Mesenchymal stem cell (in vitro differentiated cells and primary cell): ENCODE data around the gene TIAM1.

Source experiments
- DNase-seq: peaks from one replicate; pipeline ENCODE4 v3.0.0-alpha.2; 2013
- H2AFZ ChIP-seq: one replicate; pipeline ENCODE4 v1.6.1; 2013; ENCODE audit warnings: low read depth, mild to moderate bottlenecking, control low read depth, inconsistent platforms, low read length, moderate library complexity
- H2AK5ac ChIP-seq: 2 replicates; pipeline ENCODE4 v1.6.1; 2013; ENCODE audit warnings: low read length, moderate library complexity, mild to moderate bottlenecking, inconsistent platforms; ENCODE audit not compliant: severe bottlenecking
- H2BK120ac ChIP-seq: one replicate; pipeline ENCODE4 v1.6.1; 2013; ENCODE audit warnings: low read depth, mild to moderate bottlenecking, inconsistent platforms, low read length, moderate library complexity
- H2BK12ac ChIP-seq, 2 experiments: one replicate each; pipeline ENCODE4 v1.6.1; 2013; ENCODE audit warnings: inconsistent platforms in 2 of 2, low read length in 2 of 2, mild to moderate bottlenecking in 2 of 2, moderate library complexity in 2 of 2, control low read depth in 1 of 2
- H2BK15ac ChIP-seq: one replicate; pipeline ENCODE4 v1.6.1; 2013; ENCODE audit warnings: mild to moderate bottlenecking, low read depth, inconsistent platforms; ENCODE audit not compliant: poor library complexity, severe bottlenecking
- H2BK5ac ChIP-seq: 2 replicates; pipeline ENCODE4 v1.6.1; 2013; ENCODE audit warnings: low read depth, mild to moderate bottlenecking, low read length, control low read depth, inconsistent platforms; ENCODE audit not compliant: poor library complexity, severe bottlenecking
- H3K14ac ChIP-seq, 2 experiments: one replicate each; pipeline ENCODE4 v1.6.1; 2013; ENCODE audit warnings: inconsistent platforms in 2 of 2, low read length in 2 of 2, control low read depth in 1 of 2, mild to moderate bottlenecking in 1 of 2, moderate library complexity in 1 of 2
- H3K18ac ChIP-seq, 2 experiments: one replicate each; pipeline ENCODE4 v1.6.1; 2013; ENCODE audit warnings: inconsistent platforms in 2 of 2, low read length in 2 of 2, control low read depth in 1 of 2, low read depth in 1 of 2, mild to moderate bottlenecking in 1 of 2
- H3K23ac ChIP-seq, 2 experiments: one replicate each; pipeline ENCODE4 v1.6.1; 2013; ENCODE audit warnings: inconsistent platforms in 2 of 2, low read length in 2 of 2, mild to moderate bottlenecking in 2 of 2, moderate library complexity in 2 of 2, control low read depth in 1 of 2
- H3K27ac ChIP-seq: 2 replicates; pipeline ENCODE4 v1.5.1; 2013; ENCODE audit warnings: mild to moderate bottlenecking, moderate library complexity, low read length, control low read depth, inconsistent platforms; ENCODE audit not compliant: poor library complexity, severe bottlenecking
- H3K27me3 ChIP-seq, 2 experiments: 2 replicates each; pipeline versions ENCODE4 v1.6.1 to v1.7.0; 2013; ENCODE audit warnings: low read length in 2 of 2, mild to moderate bottlenecking in 2 of 2, moderate library complexity in 2 of 2, control low read depth in 1 of 2, inconsistent platforms in 1 of 2; ENCODE audit not compliant: control insufficient read depth in 1 of 2, insufficient read depth in 1 of 2
- H3K36me3 ChIP-seq, 2 experiments: 2 replicates each; pipeline versions ENCODE4 v1.6.1 to v1.7.0; 2013; ENCODE audit warnings: low read length in 2 of 2, control low read depth in 1 of 2, inconsistent platforms in 1 of 2, low read depth in 1 of 2, mild to moderate bottlenecking in 1 of 2; ENCODE audit not compliant: insufficient read depth in 2 of 2, control insufficient read depth in 1 of 2
- H3K4ac ChIP-seq, 2 experiments: one replicate each; pipeline ENCODE4 v1.6.1; 2013; ENCODE audit warnings: inconsistent platforms in 2 of 2, low read length in 2 of 2, mild to moderate bottlenecking in 2 of 2, moderate library complexity in 2 of 2, control low read depth in 1 of 2, low read depth in 1 of 2
- H3K4me1 ChIP-seq: 2 replicates; pipeline ENCODE4 v1.6.1; 2013; ENCODE audit warnings: low read depth, low read length, control low read depth; ENCODE audit not compliant: control insufficient read depth, insufficient read depth
- H3K4me2 ChIP-seq: 2 replicates; pipeline ENCODE4 v1.6.1; 2013; ENCODE audit warnings: low read length, mild to moderate bottlenecking, inconsistent platforms; ENCODE audit not compliant: poor library complexity, severe bottlenecking
- H3K4me3 ChIP-seq, 2 experiments: 2 replicates each; pipeline versions ENCODE4 v1.5.1 to v1.7.0; 2013; ENCODE audit warnings: low read length in 2 of 2, mild to moderate bottlenecking in 2 of 2, control low read depth in 1 of 2, low read depth in 1 of 2; ENCODE audit not compliant: insufficient read depth in 1 of 2
- H3K79me1 ChIP-seq: replicated peaks from 2 replicates; pipeline ENCODE4 v1.6.1; 2013; ENCODE audit warnings: mild to moderate bottlenecking, control low read depth, low read length, inconsistent platforms; ENCODE audit not compliant: poor library complexity, severe bottlenecking
- H3K9ac ChIP-seq: 2 replicates; pipeline ENCODE4 v1.7.0; 2013; ENCODE audit warnings: mild to moderate bottlenecking, low read length, moderate library complexity
- H3K9me3 ChIP-seq: 2 replicates; pipeline ENCODE4 v1.7.0; 2013; ENCODE audit warnings: mild to moderate bottlenecking, low read length; ENCODE audit not compliant: control insufficient read depth
- H4K8ac ChIP-seq: one replicate; pipeline ENCODE4 v1.6.1; 2013; ENCODE audit warnings: inconsistent platforms, mild to moderate bottlenecking, low read length, moderate library complexity
- H4K91ac ChIP-seq: one replicate; pipeline ENCODE4 v1.6.1; 2013; ENCODE audit warnings: mild to moderate bottlenecking, low read length, inconsistent platforms
- WGBS: methylation state at CpG from one replicate; pipeline ENCODE4 v1.1.7; 2013; ENCODE audit warnings: mixed read lengths; 5-methylcytosine and 5-hydroxymethylcytosine counted together

TIAM1 gene

GRCh38 chr21:31072533-31072932 is 271.5 kb downstream of the TIAM1 start:
- H3K14ac ChIP-seq, result no peak overlapping the region
- no peak overlapping the region for H3K4me2 ChIP-seq
- DNase-seq, result no peak
- no peak overlapping the region for H3K27ac ChIP-seq
- no peak overlapping the region for H2BK5ac ChIP-seq
- H2AFZ ChIP-seq, result no peak overlapping the region
- H3K36me3 ChIP-seq, result no peaks in the 10 kb centered on the region
- no peak overlapping the region for H4K91ac ChIP-seq
- no peaks in the 10 kb centered on the region for H3K4me1 ChIP-seq
- no peak overlapping the region for H4K8ac ChIP-seq
- no peaks in the 10 kb centered on the region for H3K9me3 ChIP-seq
- H3K4ac ChIP-seq, result no peak overlapping the region
- no peak overlapping the region for H2AK5ac ChIP-seq
- no peak overlapping the region for H3K23ac ChIP-seq
- H3K18ac ChIP-seq, result no peak overlapping the region
- WGBS, result 25% methylated on average over 4 of the region's 4 CpGs
- no peak overlapping the region for H3K9ac ChIP-seq
- no peaks in the 10 kb centered on the region for H3K79me1 ChIP-seq
- H2BK12ac ChIP-seq, result no peak overlapping the region
- peaks cover 0 to 19% of the 10 kb centered on the region in 2 experiments for H3K27me3 ChIP-seq
- no peak overlapping the region for H2BK120ac ChIP-seq
- no peak overlapping the region for H3K4me3 ChIP-seq
- H2BK15ac ChIP-seq, result no peak overlapping the region
